Left lung (tissue), 10 donors: ENCODE data around the gene MINDY4B. TPM values are rescaled to one million over a fixed set of nuclear protein-coding genes. Genes with fewer than 3 reads are reported as not detected.
A peak's percentile ranks its signal among the peaks of the same experiment; 100 is the strongest.

Experiments used
- ATAC-seq: fragments of 200-7000 bp; cut with Tn5 transposase; one replicate; pipeline ENCODE4 v1.9.1; 2020; ENCODE audit warnings: moderate library complexity
- DNase-seq, 4 donors: peaks; one replicate each; pipeline ENCODE4 v3.0.0-alpha.2; 2013 to 2020
- H3K27ac ChIP-seq, 2 donors: fragments of 200-600 bp; sonication (generic) in 1 of 2; one replicate each; pipeline versions ENCODE4 v1.5.0 to v1.8.0; 2020 to 2021
- H3K27me3 ChIP-seq, 2 donors: fragments of 200-600 bp; sonication (generic) in 1 of 2; one replicate each; pipeline versions ENCODE4 v1.5.0 to v1.8.0; 2020 to 2021
- H3K36me3 ChIP-seq, 2 donors: fragments of 200-600 bp; sonication (generic) in 1 of 2; one replicate each; pipeline versions ENCODE4 v1.5.0 to v1.8.0; 2020 to 2021
- H3K4me1 ChIP-seq, 2 donors: fragments of 200-600 bp; one replicate each; pipeline ENCODE4 v1.8.0; 2021
- H3K4me3 ChIP-seq, 2 donors: fragments of 200-600 bp; sonication (generic) in 1 of 2; one replicate each; pipeline versions ENCODE4 v1.5.0 to v1.8.0; 2020 to 2021; ENCODE audit warnings: mild to moderate bottlenecking in 1 of 2
- H3K9me3 ChIP-seq, 2 donors: fragments of 200-600 bp; sonication (generic) in 1 of 2; one replicate each; pipeline versions ENCODE4 v1.5.0 to v1.8.0; 2020 to 2021
- intact Hi-C, 2 donors: fragments of 100-400 bp; cut with DNase I; formaldehyde crosslinking; loops; one replicate each; pipeline versions ENCODE4 v1.11.2 to v1.14.2; 2022
- polyA plus RNA-seq, 6 donors: library from polyadenylated mRNA; unstranded; fragments of 120-200 nt; gene quantifications; one replicate each; pipeline ENCODE4 v1.2.1, GENCODE V29; 2013; ENCODE audit not compliant: insufficient read length in 6 of 6
- total RNA-seq, 2 donors: library from RNA; stranded (reverse); fragmentation: NEBNext Ultra II Directional; extraction: Animal tissue kit (Norgen Biotek cat#: 25700); gene quantifications; one replicate each; pipeline ENCODE4 v1.2.1, GENCODE V29; 2021
- TF ChIP-seq, protein P1 (sequence below), 2 donors: fragments of 200-600 bp; sonication (generic) in 1 of 2; IDR thresholded peaks; one replicate each; pipeline versions ENCODE4 v1.5.0 to v1.8.0; 2021; ENCODE audit warnings: antibody characterized with exemption in 2 of 2
- donor health status: DM: no; HTN: yes; CAD: no.
- donor health status: DM: no; HTN: no; CAD: no.

MINDY4B gene
- total and polyA plus RNA-seq, 8 donors, result not detected

DNA sequence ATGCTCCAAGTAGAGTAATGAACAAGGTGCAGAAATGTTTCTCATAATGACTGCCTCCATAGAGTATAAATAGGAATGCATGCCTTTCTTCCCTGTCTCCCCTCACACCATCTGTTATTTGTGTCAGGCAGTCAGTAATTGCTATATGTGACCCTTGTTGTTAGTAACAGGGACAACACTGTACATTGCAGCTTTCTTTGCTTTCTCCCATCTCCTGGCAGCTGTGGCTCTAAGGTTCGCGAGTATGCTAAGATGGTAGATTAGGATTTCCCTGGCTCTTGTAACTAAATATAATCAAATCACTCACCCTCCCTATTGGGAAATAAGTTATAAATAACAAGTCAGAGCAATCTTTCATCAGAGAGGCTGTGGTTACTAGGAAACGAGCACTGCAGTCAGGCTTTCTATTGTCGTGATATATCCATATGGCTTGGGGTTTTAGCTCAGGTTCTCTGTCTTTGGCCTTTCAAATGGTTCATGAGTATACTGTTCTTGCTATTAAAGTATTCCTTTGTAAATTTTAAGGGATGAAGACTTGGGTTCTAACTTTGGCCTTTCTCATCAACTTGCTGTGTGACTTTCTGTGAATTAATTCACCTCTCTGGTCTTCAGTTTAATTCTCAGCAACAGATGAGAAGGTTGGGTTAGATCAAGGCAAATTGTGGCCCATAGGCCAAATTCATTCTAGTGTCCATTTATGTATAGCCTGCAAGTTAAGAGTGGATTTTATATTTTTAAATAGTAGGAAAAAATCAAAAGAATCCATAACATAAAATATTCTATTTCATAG is 8.1 kb upstream of the MINDY4B start:
- TF ChIP-seq, protein P1, sequence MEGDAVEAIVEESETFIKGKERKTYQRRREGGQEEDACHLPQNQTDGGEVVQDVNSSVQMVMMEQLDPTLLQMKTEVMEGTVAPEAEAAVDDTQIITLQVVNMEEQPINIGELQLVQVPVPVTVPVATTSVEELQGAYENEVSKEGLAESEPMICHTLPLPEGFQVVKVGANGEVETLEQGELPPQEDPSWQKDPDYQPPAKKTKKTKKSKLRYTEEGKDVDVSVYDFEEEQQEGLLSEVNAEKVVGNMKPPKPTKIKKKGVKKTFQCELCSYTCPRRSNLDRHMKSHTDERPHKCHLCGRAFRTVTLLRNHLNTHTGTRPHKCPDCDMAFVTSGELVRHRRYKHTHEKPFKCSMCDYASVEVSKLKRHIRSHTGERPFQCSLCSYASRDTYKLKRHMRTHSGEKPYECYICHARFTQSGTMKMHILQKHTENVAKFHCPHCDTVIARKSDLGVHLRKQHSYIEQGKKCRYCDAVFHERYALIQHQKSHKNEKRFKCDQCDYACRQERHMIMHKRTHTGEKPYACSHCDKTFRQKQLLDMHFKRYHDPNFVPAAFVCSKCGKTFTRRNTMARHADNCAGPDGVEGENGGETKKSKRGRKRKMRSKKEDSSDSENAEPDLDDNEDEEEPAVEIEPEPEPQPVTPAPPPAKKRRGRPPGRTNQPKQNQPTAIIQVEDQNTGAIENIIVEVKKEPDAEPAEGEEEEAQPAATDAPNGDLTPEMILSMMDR (IDR thresholded peaks at IDR 0.05), result no peak
- no peaks in the 10 kb centered on the region for H3K27me3 ChIP-seq
- H3K27ac ChIP-seq, result no peak overlapping the region
- H3K4me3 ChIP-seq, result no peak overlapping the region
- intact Hi-C loops, result no loop called here
- ATAC-seq (no peak), DNase-seq (peak in 1 of 4 donors; percentile 64)
- H3K36me3 ChIP-seq, result no peaks in the 10 kb centered on the region
- H3K4me1 ChIP-seq, result no peaks in the 10 kb centered on the region
- H3K9me3 ChIP-seq, result no peaks in the 10 kb centered on the region

DNA sequence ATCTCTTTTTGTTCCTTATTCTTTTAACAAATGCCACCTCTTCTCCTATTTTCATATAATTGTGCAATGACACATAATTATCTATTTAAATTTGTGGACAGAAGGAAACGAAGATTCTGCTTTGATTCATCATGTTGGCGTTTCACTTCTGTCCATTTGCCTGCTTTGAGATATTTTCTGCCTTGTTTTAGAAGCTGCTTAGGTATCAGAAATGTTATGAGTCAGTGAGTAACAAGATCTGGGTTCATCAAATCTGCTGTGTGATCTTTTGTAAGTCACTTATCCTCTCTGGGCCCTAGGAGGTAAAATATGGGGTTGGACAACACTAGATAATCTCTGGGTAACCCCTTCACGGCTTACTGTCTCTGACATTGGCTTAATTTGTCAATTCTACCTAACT is 7.3 kb upstream of the MINDY4B start:
- ATAC-seq, result no peak
- no peak overlapping the region for H3K27ac ChIP-seq
- no peaks in the 10 kb centered on the region for H3K36me3 ChIP-seq
- DNase-seq, result no peak
- TF ChIP-seq, protein P1 (IDR thresholded peaks at IDR 0.05), result no peak
- H3K4me1 ChIP-seq, result no peaks in the 10 kb centered on the region
- intact Hi-C loops, result no loop called here
- H3K27me3 ChIP-seq, result no peaks in the 10 kb centered on the region
- H3K4me3 ChIP-seq, result no peak overlapping the region
- no peaks in the 10 kb centered on the region for H3K9me3 ChIP-seq

DNA sequence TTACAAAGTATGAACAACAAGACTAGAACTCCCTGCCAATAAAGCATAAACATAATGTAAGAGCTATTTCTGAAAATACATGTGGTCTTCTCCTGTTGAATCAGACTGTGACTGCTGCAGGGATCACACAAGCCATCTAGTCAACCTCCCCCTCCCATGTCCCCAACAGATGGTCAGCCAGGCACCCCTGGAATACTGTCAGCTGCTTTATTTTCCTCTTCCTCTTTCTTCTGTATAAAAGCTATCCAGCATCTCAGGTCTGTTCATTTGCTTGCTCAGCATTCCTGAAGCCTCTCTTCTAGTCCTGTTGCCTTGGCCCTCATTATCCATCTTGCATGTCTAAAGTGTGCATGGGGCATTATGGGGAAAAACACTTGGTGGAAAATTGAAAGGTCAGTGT is 6.5 kb upstream of the MINDY4B start:
- H3K4me1 ChIP-seq, result no peaks in the 10 kb centered on the region
- no peaks in the 10 kb centered on the region for H3K27me3 ChIP-seq
- intact Hi-C loops, result no loop called here
- no peaks in the 10 kb centered on the region for H3K9me3 ChIP-seq
- TF ChIP-seq, protein P1 (IDR thresholded peaks at IDR 0.05), result no peak
- ATAC-seq (no peak), DNase-seq (no peak)
- no peaks in the 10 kb centered on the region for H3K36me3 ChIP-seq
- no peak overlapping the region for H3K27ac ChIP-seq
- H3K4me3 ChIP-seq, result no peak overlapping the region

DNA sequence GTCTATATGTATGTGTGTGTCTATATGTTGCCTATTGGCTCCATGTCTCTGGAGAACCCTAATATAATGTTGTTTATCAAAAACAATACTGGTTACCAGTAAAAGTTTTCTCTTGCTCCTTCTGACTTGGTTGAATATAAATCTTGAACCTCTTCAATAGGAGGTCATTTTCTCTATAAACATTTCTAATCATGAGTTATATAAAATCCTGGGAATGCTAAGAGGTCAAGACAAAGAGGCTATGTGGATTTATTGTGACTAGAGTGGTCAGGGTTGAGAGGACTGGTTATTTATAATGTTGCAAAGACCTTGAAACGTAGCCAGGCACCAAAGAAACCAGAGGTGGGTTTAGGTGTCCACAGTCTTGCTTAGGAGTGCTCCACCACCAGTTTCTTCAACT is 1.2 kb upstream of the MINDY4B start:
- Histone ChIP-seq H3K36me3 (no peaks in the 10 kb centered on the region), H3K4me1 (no peaks in the 10 kb centered on the region), H3K27me3 (no peaks in the 10 kb centered on the region), H3K27ac (no peak overlapping the region), H3K9me3 (no peaks in the 10 kb centered on the region), H3K4me3 (no peak overlapping the region)
- DNase-seq (no peak), ATAC-seq (no peak)
- TF ChIP-seq, protein P1 (IDR thresholded peaks at IDR 0.05), result no peak
- intact Hi-C loops, result no loop called here

DNA sequence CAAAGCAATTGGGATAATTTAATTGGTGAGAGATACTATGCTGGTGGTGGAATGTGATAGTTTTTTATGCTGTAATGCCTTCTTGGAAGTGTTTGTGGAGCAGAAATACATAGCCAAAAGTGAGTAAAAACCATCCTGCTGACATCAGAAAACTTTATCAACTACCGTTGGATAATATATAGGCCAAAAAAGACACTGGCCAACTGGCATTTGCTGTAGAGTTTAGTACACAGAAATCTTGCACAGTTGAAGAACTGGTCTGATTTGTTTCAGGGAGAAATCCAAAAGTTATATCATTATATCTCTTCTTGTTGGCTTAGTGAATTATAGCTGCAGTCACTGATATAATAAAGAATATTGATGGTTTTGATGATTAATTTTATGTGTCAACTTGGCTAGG is 507 bp upstream of the MINDY4B start:
- Histone ChIP-seq H3K27ac (no peak overlapping the region), H3K4me1 (no peaks in the 10 kb centered on the region), H3K27me3 (no peaks in the 10 kb centered on the region), H3K36me3 (no peaks in the 10 kb centered on the region), H3K9me3 (no peaks in the 10 kb centered on the region), H3K4me3 (no peak overlapping the region)
- no peak for ATAC-seq
- intact Hi-C loops, result no loop called here
- DNase-seq, result no peak
- TF ChIP-seq, protein P1 (IDR thresholded peaks at IDR 0.05), result no peak
